Nephron progenitor cell (in vitro differentiated cells): ENCODE results near the gene NFIX.

ENCODE experiments used
- DNase-seq: peaks from one replicate; pipeline ENCODE4 v3.0.0; 2021
- H3K27ac Mint-ChIP-seq: 2 replicates; pipeline ENCODE4 v1.8.0; 2021; ENCODE audit warnings: mild to moderate bottlenecking, moderate library complexity, mixed read lengths
- H3K27me3 Mint-ChIP-seq: 2 replicates; pipeline ENCODE4 v1.8.0; 2021; ENCODE audit warnings: mild to moderate bottlenecking, low read depth, mixed read lengths; ENCODE audit not compliant: poor library complexity
- H3K36me3 Mint-ChIP-seq: 2 replicates; pipeline ENCODE4 v1.8.0; 2021; ENCODE audit warnings: low read depth, mixed read lengths
- H3K4me1 Mint-ChIP-seq: 2 replicates; pipeline ENCODE4 v1.8.0; 2021; ENCODE audit warnings: mixed read lengths
- H3K4me3 Mint-ChIP-seq: 2 replicates; pipeline ENCODE4 v1.8.0; 2021; ENCODE audit warnings: mild to moderate bottlenecking, moderate library complexity, mixed read lengths
- H3K9me3 Mint-ChIP-seq: 2 replicates; pipeline ENCODE4 v1.8.0; 2021; ENCODE audit warnings: mild to moderate bottlenecking, moderate library complexity, mixed read lengths
- CTCF ChIP-seq: fragments of 200-600 bp; sonication (generic); IDR thresholded peaks from 2 replicates; pipeline ENCODE4 v1.5.0; 2021; ENCODE audit warnings: antibody characterized with exemption

The NFIX gene

GRCh38 chr19:13020002-13020414 lies 24.7 kb downstream of the NFIX start:
- no peak for TF ChIP-seq CTCF
- H3K27me3 Mint-ChIP-seq = peaks cover 100% of the 10 kb centered on the region

GRCh38 chr19:13022111-13022858 lies 27.0 kb downstream of the NFIX start:
- no peak for DNase-seq
- peaks cover 41% of the 10 kb centered on the region for H3K4me1 Mint-ChIP-seq
- H3K27me3 Mint-ChIP-seq = peaks cover 100% of the 10 kb centered on the region
- H3K27ac Mint-ChIP-seq = no peak overlapping the region
- no peak for TF ChIP-seq CTCF
- no peaks in the 10 kb centered on the region for H3K9me3 Mint-ChIP-seq
- H3K36me3 Mint-ChIP-seq = no peaks in the 10 kb centered on the region
- peak overlapping the region; percentile 18 for H3K4me3 Mint-ChIP-seq

More at GRCh38 chr19:13020002-13020414, 24.7 kb downstream of the NFIX start:
- Mint-ChIP-seq H3K9me3 (no peaks in the 10 kb centered on the region), H3K36me3 (no peaks in the 10 kb centered on the region), H3K4me1 (peaks cover 29% of the 10 kb centered on the region), H3K27ac (no peak overlapping the region), H3K4me3 (no peak overlapping the region)
- DNase-seq = no peak

GRCh38 chr19:13022859-13023636 lies 27.8 kb downstream of the NFIX start:
- no peak overlapping the region for H3K4me3 Mint-ChIP-seq
- H3K9me3 Mint-ChIP-seq = no peaks in the 10 kb centered on the region
- no peaks in the 10 kb centered on the region for H3K36me3 Mint-ChIP-seq
- TF ChIP-seq CTCF = no peak
- H3K4me1 Mint-ChIP-seq = peaks cover 36% of the 10 kb centered on the region
- H3K27ac Mint-ChIP-seq = no peak overlapping the region
- no peak for DNase-seq
- H3K27me3 Mint-ChIP-seq = peaks cover 100% of the 10 kb centered on the region

- H3K4me1 Mint-ChIP-seq = peaks cover 36% of the 10 kb centered on the region
- no peak overlapping the region for H3K27ac Mint-ChIP-seq
- no peak overlapping the region for H3K4me3 Mint-ChIP-seq
- no peak for DNase-seq
- peaks cover 100% of the 10 kb centered on the region for H3K27me3 Mint-ChIP-seq
- H3K36me3 Mint-ChIP-seq = no peaks in the 10 kb centered on the region
- no peaks in the 10 kb centered on the region for H3K9me3 Mint-ChIP-seq
- TF ChIP-seq CTCF = no peak
Observed at GRCh38 chr19:13023656-13024055, 28.4 kb downstream of the NFIX start.

GRCh38 chr19:13024126-13024950 lies 29.1 kb downstream of the NFIX start:
- H3K4me3 Mint-ChIP-seq = no peak overlapping the region
- TF ChIP-seq CTCF = no peak
- no peak for DNase-seq
- no peaks in the 10 kb centered on the region for H3K36me3 Mint-ChIP-seq
- H3K27ac Mint-ChIP-seq = peak overlapping the region; percentile 72
- peaks cover 100% of the 10 kb centered on the region for H3K27me3 Mint-ChIP-seq
- H3K4me1 Mint-ChIP-seq = peaks cover 36% of the 10 kb centered on the region
- H3K9me3 Mint-ChIP-seq = no peaks in the 10 kb centered on the region
